Ovary (tissue), 3 donors: ENCODE results near the gene IL9.

Source experiments
- POLR2A ChIP-seq: fragments of 450-650 bp; IDR thresholded peaks from one replicate; pipeline ENCODE4 v1.6.1; 2017; ENCODE audit warnings: antibody characterized with exemption, mild to moderate bottlenecking, moderate library complexity
- TF ChIP-seq, protein P1 (sequence below), 3 donors: fragments of 450-650 bp in 2 of 3; fragments of 200-600 bp in 1 of 3; IDR thresholded peaks; one replicate each; pipeline versions ENCODE4 v1.5.1 to v1.8.0; 2016 to 2022; ENCODE audit warnings: antibody characterized with exemption in 3 of 3, mild to moderate bottlenecking in 1 of 3
- donor health status: DM: no; HTN: no; CAD: no.

DNA sequence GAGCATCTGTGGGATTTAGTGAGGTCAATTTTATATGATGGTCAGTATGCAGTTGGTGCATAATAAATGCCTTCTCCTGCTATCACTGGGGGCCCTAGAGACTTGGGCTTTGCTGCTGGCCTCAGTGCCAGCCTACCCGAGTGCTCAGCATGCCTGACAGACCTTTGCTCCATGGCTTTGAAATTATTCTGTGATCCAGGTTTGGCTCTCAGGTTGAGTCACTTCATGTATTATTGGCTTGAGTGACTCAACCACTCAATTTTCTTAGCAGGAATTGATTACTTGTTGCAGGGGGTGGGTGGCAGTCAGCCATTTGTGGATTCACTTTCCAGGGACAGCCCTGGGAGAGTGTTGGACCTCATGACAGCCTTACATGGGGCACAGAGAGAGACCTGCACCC is 47.7 kb downstream of the IL9 start:
- TF ChIP-seq, protein P1, sequence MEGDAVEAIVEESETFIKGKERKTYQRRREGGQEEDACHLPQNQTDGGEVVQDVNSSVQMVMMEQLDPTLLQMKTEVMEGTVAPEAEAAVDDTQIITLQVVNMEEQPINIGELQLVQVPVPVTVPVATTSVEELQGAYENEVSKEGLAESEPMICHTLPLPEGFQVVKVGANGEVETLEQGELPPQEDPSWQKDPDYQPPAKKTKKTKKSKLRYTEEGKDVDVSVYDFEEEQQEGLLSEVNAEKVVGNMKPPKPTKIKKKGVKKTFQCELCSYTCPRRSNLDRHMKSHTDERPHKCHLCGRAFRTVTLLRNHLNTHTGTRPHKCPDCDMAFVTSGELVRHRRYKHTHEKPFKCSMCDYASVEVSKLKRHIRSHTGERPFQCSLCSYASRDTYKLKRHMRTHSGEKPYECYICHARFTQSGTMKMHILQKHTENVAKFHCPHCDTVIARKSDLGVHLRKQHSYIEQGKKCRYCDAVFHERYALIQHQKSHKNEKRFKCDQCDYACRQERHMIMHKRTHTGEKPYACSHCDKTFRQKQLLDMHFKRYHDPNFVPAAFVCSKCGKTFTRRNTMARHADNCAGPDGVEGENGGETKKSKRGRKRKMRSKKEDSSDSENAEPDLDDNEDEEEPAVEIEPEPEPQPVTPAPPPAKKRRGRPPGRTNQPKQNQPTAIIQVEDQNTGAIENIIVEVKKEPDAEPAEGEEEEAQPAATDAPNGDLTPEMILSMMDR (IDR thresholded peaks at IDR 0.05): no peak
- no peak for TF ChIP-seq POLR2A
